Heart left ventricle (tissue), 16 donors: ENCODE results near the gene IL1RAPL1. TPM values are rescaled to one million over a fixed set of nuclear protein-coding genes. Genes with fewer than 3 reads are reported as not detected.

ENCODE experiments used
- ATAC-seq, 4 donors: fragments of 200-7000 bp; cut with Tn5 transposase; one replicate each; pipeline ENCODE4 v1.9.1; 2020 to 2022; ENCODE audit warnings: moderate library complexity in 4 of 4, mild to moderate bottlenecking in 3 of 4, moderate number of reproducible peaks in 1 of 4
- DNase-seq, 5 donors: peaks; one replicate each; pipeline ENCODE4 v3.0.0-alpha.2; 2020
- H3K27ac ChIP-seq, 12 donors: fragments of 200-600 bp; sonication (generic) in 4 of 12; one replicate each; pipeline versions ENCODE4 v1.5.0 to v1.8.0; 2016 to 2022; ENCODE audit warnings: mild to moderate bottlenecking in 2 of 12
- H3K27me3 ChIP-seq, 9 donors: fragments of 200-600 bp; sonication (generic) in 2 of 9; one replicate each; pipeline versions ENCODE4 v1.5.1 to v1.8.0; 2016 to 2022; ENCODE audit warnings: mild to moderate bottlenecking in 3 of 9
- H3K36me3 ChIP-seq, 9 donors: fragments of 200-600 bp; sonication (generic) in 2 of 9; one replicate each; pipeline versions ENCODE4 v1.5.0 to v1.8.0; 2018 to 2022; ENCODE audit warnings: mild to moderate bottlenecking in 2 of 9
- H3K4me1 ChIP-seq, 12 donors: fragments of 200-600 bp; sonication (generic) in 4 of 12; one replicate each; pipeline versions ENCODE4 v1.5.0 to v1.8.0; 2016 to 2022; ENCODE audit warnings: mild to moderate bottlenecking in 3 of 12
- H3K4me3 ChIP-seq, 12 donors: fragments of 200-600 bp; sonication (generic) in 4 of 12; one replicate each; pipeline versions ENCODE4 v1.5.0 to v1.8.0; 2017 to 2022; ENCODE audit warnings: mild to moderate bottlenecking in 9 of 12, moderate library complexity in 4 of 12
- H3K9me3 ChIP-seq, 12 donors: fragments of 200-600 bp; sonication (generic) in 4 of 12; one replicate each; pipeline versions ENCODE4 v1.5.0 to v1.8.0; 2016 to 2022; ENCODE audit warnings: mild to moderate bottlenecking in 1 of 12
- CTCF ChIP-seq, 12 donors: fragments of 200-600 bp; sonication (generic) in 4 of 12; IDR thresholded peaks; one replicate each; pipeline versions ENCODE4 v1.5.0 to v1.8.0; 2018 to 2022; ENCODE audit warnings: antibody characterized with exemption in 12 of 12, mild to moderate bottlenecking in 5 of 12
- POLR2A ChIP-seq, 2 donors: fragments of 450-650 bp; IDR thresholded peaks; one replicate each; pipeline ENCODE4 v1.6.1; 2017; ENCODE audit warnings: antibody characterized with exemption in 2 of 2, mild to moderate bottlenecking in 2 of 2, moderate library complexity in 2 of 2
- WGBS, 4 donors: extraction: QIAGEN DNeasy Blood & Tissue Kit in 2 of 4; methylation state at CpG; one replicate each; pipeline versions ENCODE4 v1.1.5 to v1.1.7; 2013 to 2018; 5-methylcytosine and 5-hydroxymethylcytosine counted together
- intact Hi-C, 10 donors: fragments of 100-400 bp; cut with DNase I; formaldehyde crosslinking; loops; one replicate each; pipeline versions ENCODE4 v1.11.1 to v1.14.2; 2022
- polyA plus RNA-seq, 2 donors: library from polyadenylated mRNA; stranded (reverse); fragments of 200-250 nt; gene quantifications; one replicate each; pipeline ENCODE4 v1.2.3, GENCODE V29; 2013
- total RNA-seq, 9 donors: library from RNA; depleted of rRNA in 2 of 9; stranded (reverse); fragments of >200 nt in 2 of 9; fragmentation: NEBNext Ultra II Directional in 3 of 9; extraction: Animal tissue kit (Norgen Biotek cat#: 25700) in 3 of 9; gene quantifications; one replicate each; pipeline versions ENCODE4 v1.1.0 to v1.2.4, GENCODE V29; 2016 to 2023
- donor health status: ischemic (EF 13 %, LVEDD 7.1; RV severe dilation, severe dysfunction).
- donor health status: healthy with polysubstance abuse.
- donor health status: DM: no; HTN: yes; CAD: no.
- donor health status: DM: no; HTN: no; CAD: no.
- donor health status: ischemic (EF 25% LVEDD 6.9; RV normal size, moderate dysfunction).
- donor health status: ischemic (EF 25% LVEDD 5.7; RV mildly dilated, moderate dysfunction).
- donor health status: healthy.
- donor health status: DM: yes; HTN: yes; CAD: no.
- donor health status: ischemic (EF 35%, LVEDD 5.7; RV mildly dilated, moderate dysfunction).
- donor health status: nonischemic (EF 11% LVEDD 7.7; RV severe dilation, severe dysfunction).
- donor health status: DM: yes; HTN: yes; CAD: no.
- donor health status: PGD.
- donor health status: ischemic (EF 29% LVEDD 5.4; RV normal size, mild dysfunction).
- donor health status: nonischemic (EF 23%, LVEDD 6.1; RV moderate dilation, normal function).

Gene IL1RAPL1
- total and polyA plus RNA-seq, 11 donors = 0.42 to 4.7 (median 2.3) TPM

- H3K9me3 ChIP-seq = peaks cover 0 to 4% (median 0%) of the 10 kb centered on the region in 12 donors
- H3K4me3 ChIP-seq = no peak overlapping the region
- H3K36me3 ChIP-seq = no peaks in the 10 kb centered on the region
- ATAC-seq (no peak), DNase-seq (no peak)
- H3K27ac ChIP-seq = no peak overlapping the region
- no peaks in the 10 kb centered on the region for H3K27me3 ChIP-seq
- H3K4me1 ChIP-seq = no peaks in the 10 kb centered on the region
- no peak for TF ChIP-seq CTCF (IDR thresholded peaks at IDR 0.05)
- TF ChIP-seq POLR2A (IDR thresholded peaks at IDR 0.05) = no peak
- WGBS, 4 donors = 45 to 67% (median 56%) methylated on average over 1 of the region's 1 CpG
- intact Hi-C loops = no loop called here
Observed at GRCh38 chrX:29641461-29641860, 1054.2 kb downstream of the IL1RAPL1 start.

- ATAC-seq (no peak), DNase-seq (no peak)
- Histone ChIP-seq H3K27ac (no peak overlapping the region), H3K4me1 (no peaks in the 10 kb centered on the region), H3K36me3 (no peaks in the 10 kb centered on the region), H3K9me3 (peaks cover 0 to 4% (median 0%) of the 10 kb centered on the region in 12 donors), H3K4me3 (no peak overlapping the region), H3K27me3 (no peaks in the 10 kb centered on the region)
- 78 to 92% (median 87%) methylated on average over 2 of the region's 2 CpGs for WGBS, 4 donors
- no peak for TF ChIP-seq POLR2A (IDR thresholded peaks at IDR 0.05)
- TF ChIP-seq CTCF (IDR thresholded peaks at IDR 0.05) = no peak
- intact Hi-C loops = no loop called here
Observed at GRCh38 chrX:29643181-29643580, 1055.9 kb downstream of the IL1RAPL1 start.

- 68 to 98% (median 87%) methylated on average over 1 of the region's 1 CpG for WGBS, 4 donors
- DNase-seq (no peak), ATAC-seq (no peak)
- Histone ChIP-seq H3K36me3 (no peaks in the 10 kb centered on the region), H3K4me3 (no peak overlapping the region), H3K27ac (no peak overlapping the region), H3K27me3 (no peaks in the 10 kb centered on the region), H3K9me3 (peaks cover 0 to 4% (median 0%) of the 10 kb centered on the region in 12 donors), H3K4me1 (no peaks in the 10 kb centered on the region)
- no peak for TF ChIP-seq POLR2A (IDR thresholded peaks at IDR 0.05)
- no peak for TF ChIP-seq CTCF (IDR thresholded peaks at IDR 0.05)
- intact Hi-C loops = no loop called here
Observed at GRCh38 chrX:29648161-29648560, 1060.9 kb downstream of the IL1RAPL1 start.

GRCh38 chrX:29652484-29652883 lies 1065.2 kb downstream of the IL1RAPL1 start:
- Histone ChIP-seq H3K4me1 (no peaks in the 10 kb centered on the region), H3K4me3 (no peak overlapping the region), H3K9me3 (no peaks in the 10 kb centered on the region), H3K36me3 (no peaks in the 10 kb centered on the region), H3K27ac (no peak overlapping the region), H3K27me3 (no peaks in the 10 kb centered on the region)
- TF ChIP-seq POLR2A (IDR thresholded peaks at IDR 0.05) (no peak), CTCF (IDR thresholded peaks at IDR 0.05) (no peak)
- intact Hi-C loops = no loop called here
- ATAC-seq = no peak
- WGBS, 4 donors = 38 to 67% (median 53%) methylated on average over 1 of the region's 1 CpG
- DNase-seq = no peak
